Pancreas (tissue), 10 donors: Measurements from ENCODE around the gene MRPL36. TPM values are rescaled to one million over a fixed set of nuclear protein-coding genes. Genes with fewer than 3 reads are reported as not detected.

Source experiments
- ATAC-seq, 4 donors: fragments of 200-7000 bp; cut with Tn5 transposase; one replicate each; pipeline versions ENCODE4 v1.8.0 to v1.9.1; 2020; ENCODE audit warnings: mild to moderate bottlenecking in 4 of 4, moderate library complexity in 4 of 4
- DNase-seq, 6 donors: peaks; one replicate each; pipeline ENCODE4 v3.0.0-alpha.2; 2020
- FAIRE-seq: peaks from 2 replicates; lab custom pipeline; 2012; peaks lifted over from hg19 to GRCh38; lab: Jason Lieb, UNC
- H3K27ac ChIP-seq, 4 donors: fragments of 200-600 bp; sonication (generic); 1 replicate in 3 of 4; 2 replicates in 1 of 4; pipeline versions ENCODE4 v1.5.0 to v1.8.0; 2020
- H3K27me3 ChIP-seq, 4 donors: fragments of 200-600 bp; one replicate each; pipeline ENCODE4 v1.8.0; 2021
- H3K36me3 ChIP-seq, 3 donors: fragments of 200-600 bp; sonication (generic) in 1 of 3; one replicate each; pipeline versions ENCODE4 v1.5.0 to v1.8.0; 2020 to 2021
- H3K4me1 ChIP-seq, 3 donors: fragments of 200-600 bp; one replicate each; pipeline ENCODE4 v1.8.0; 2021
- H3K4me3 ChIP-seq, 4 donors: fragments of 200-600 bp; sonication (generic) in 2 of 4; one replicate each; pipeline versions ENCODE4 v1.5.0 to v1.8.0; 2020 to 2021
- H3K9me3 ChIP-seq, 4 donors: fragments of 200-600 bp; one replicate each; pipeline ENCODE4 v1.8.0; 2021
- WGBS, 2 donors: extraction: QIAGEN DNeasy Blood & Tissue Kit; methylation state at CpG; one replicate each; pipeline ENCODE4 v1.1.7; 2013; 5-methylcytosine and 5-hydroxymethylcytosine counted together
- intact Hi-C, 3 donors: fragments of 100-400 bp; cut with DNase I; formaldehyde crosslinking; loops; one replicate each; pipeline versions ENCODE4 v1.11.1 to v1.14.2; 2022
- polyA plus RNA-seq, 2 donors: library from polyadenylated mRNA; stranded (reverse); fragments of 200-250 nt; gene quantifications; one replicate each; pipeline ENCODE4 v1.2.3, GENCODE V29; 2013
- total RNA-seq, 6 donors: library from RNA; stranded (reverse); fragmentation: NEBNext Ultra II Directional in 4 of 6; extraction: Animal tissue kit (Norgen Biotek cat#: 25700) in 4 of 6; gene quantifications; one replicate each; pipeline versions ENCODE4 v1.2.1 to v1.2.4, GENCODE V29; 2021 to 2023
- TF ChIP-seq, protein P1 (sequence below), 4 donors: fragments of 200-600 bp; sonication (generic) in 3 of 4; IDR thresholded peaks; one replicate each; pipeline versions ENCODE4 v1.5.0 to v1.8.0; 2021; ENCODE audit warnings: antibody characterized with exemption in 4 of 4
- donor health status: healthy with polysubstance abuse.
- donor health status: DM: no; HTN: no; CAD: no; lungs with moderate emphysema.
- donor health status: DM: no; HTN: no; CAD: no.
- donor health status: control.
- donor health status: control.
- donor health status: Bipolar disorder and iron deficiency.
- donor health status: DM: yes; HTN: yes; CAD: no.
- donor health status: DM: no; HTN: no; CAD: no.
- donor health status: DM: no; HTN: no; CAD: no.
- donor health status: DM: yes; HTN: yes; CAD: no.

MRPL36 gene
- total and polyA plus RNA-seq, 8 donors = 13.1 to 48.0 (median 16.1) TPM

DNA sequence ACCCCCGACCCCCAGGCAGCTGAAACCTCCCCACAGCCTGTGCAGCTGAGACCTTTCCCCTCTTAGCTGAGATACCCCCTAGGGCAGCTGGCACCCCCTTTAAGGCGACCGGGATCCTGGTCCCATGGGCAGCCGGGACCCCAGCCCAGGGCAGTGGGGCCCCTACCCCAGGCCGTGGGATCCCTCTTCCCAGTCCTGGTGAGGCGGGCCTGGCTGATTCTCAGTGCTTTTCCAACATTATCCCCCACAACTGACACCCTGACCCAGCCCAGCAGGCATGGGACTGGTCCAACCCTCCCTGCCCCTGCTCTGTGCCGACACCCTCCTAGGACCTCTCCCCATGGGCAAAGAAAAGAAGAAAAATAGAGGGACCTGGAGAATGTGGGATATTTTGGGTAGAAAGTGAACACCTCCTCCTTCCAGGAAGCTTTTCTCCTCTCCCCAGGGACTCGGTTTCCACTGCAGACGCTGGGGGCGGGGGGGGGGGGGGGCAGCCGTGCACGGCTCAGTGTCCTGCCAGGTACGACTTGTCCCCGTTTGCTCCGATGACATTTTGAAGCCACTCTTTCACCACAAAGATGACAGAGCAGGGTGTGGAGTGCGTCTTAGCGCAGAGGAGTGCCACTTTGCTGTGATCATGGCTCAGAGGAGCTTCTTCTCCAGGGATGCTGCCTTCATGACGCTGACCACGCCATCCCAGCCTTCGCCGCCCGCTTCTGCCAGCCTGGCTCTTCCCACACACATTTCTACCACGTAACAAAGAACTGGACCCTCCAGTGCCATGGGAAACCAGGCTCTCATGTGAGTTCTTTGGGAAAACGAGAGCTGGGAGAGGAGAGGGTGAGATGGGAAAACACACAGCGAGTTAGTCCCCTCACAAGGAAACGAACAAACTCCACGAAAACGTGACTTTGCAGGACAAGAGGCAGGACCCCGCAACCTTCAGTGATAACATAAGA, 47.5 kb downstream of the MRPL36 start:
- Histone ChIP-seq H3K27me3 (no peaks in the 10 kb centered on the region), H3K36me3 (no peaks in the 10 kb centered on the region), H3K4me1 (no peaks in the 10 kb centered on the region), H3K27ac (no peak overlapping the region), H3K4me3 (no peak overlapping the region), H3K9me3 (no peaks in the 10 kb centered on the region)
- DNase-seq = peak in 1 of 6 donors; percentile 8
- no peak for FAIRE-seq
- TF ChIP-seq, protein P1, sequence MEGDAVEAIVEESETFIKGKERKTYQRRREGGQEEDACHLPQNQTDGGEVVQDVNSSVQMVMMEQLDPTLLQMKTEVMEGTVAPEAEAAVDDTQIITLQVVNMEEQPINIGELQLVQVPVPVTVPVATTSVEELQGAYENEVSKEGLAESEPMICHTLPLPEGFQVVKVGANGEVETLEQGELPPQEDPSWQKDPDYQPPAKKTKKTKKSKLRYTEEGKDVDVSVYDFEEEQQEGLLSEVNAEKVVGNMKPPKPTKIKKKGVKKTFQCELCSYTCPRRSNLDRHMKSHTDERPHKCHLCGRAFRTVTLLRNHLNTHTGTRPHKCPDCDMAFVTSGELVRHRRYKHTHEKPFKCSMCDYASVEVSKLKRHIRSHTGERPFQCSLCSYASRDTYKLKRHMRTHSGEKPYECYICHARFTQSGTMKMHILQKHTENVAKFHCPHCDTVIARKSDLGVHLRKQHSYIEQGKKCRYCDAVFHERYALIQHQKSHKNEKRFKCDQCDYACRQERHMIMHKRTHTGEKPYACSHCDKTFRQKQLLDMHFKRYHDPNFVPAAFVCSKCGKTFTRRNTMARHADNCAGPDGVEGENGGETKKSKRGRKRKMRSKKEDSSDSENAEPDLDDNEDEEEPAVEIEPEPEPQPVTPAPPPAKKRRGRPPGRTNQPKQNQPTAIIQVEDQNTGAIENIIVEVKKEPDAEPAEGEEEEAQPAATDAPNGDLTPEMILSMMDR (IDR thresholded peaks at IDR 0.05) = no peak
- intact Hi-C loops = no loop called here
- no peak for ATAC-seq
- WGBS, 2 donors = 57 to 73% methylated on average over 25 to 28 of the region's 29 CpGs

DNA sequence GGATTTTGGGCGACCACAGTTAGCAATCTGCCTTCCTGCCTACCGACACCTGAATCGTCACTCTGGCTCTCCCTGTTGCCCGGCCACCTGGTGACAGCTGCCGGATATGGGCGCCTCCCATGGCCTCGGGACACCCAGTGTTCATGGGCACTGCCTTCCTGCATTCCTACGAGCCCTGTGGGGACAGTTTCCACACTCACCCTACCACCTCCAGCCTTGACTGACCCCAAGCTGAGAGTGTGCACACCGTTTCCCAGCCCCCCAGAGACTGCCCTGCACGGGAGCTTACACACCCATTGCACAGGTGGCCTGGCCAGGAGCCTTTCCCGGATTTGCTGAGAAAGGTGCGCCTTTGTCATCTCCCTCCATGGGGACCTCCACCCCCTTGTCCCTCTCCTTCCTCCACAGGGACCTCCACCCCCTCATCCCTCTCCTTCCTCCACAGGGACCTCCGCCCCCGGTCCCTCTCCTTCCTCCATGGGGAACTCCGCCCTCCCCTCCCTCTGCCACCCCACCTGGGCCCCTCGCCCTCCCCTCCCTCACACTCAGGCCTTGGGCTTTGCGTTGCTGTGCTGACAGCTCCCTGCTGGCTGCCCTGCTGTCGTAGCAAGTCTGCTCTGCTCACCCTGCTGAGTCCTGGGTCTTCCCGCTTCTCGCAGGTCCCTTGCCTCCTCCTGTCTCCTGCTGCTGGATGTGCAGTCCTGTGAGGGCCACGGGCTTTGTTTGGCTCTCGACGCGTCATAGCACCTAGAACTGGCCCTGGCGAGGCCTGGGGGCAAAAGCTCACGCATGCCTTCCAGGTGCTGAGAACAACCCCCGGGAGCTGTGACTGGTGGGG, 48.4 kb downstream of the MRPL36 start:
- DNase-seq (peak in 2 of 6 donors; percentile 4 to 41), FAIRE-seq (no peak), ATAC-seq (no peak)
- intact Hi-C loops = no loop called here
- H3K27ac ChIP-seq = no peak overlapping the region
- WGBS, 2 donors = 28 to 54% methylated on average over 24 to 27 of the region's 27 CpGs
- TF ChIP-seq, protein P1 (IDR thresholded peaks at IDR 0.05) = no peak
- no peak overlapping the region for H3K4me3 ChIP-seq
- H3K36me3 ChIP-seq = no peaks in the 10 kb centered on the region
- no peaks in the 10 kb centered on the region for H3K27me3 ChIP-seq
- H3K4me1 ChIP-seq = no peaks in the 10 kb centered on the region
- H3K9me3 ChIP-seq = no peaks in the 10 kb centered on the region

DNA sequence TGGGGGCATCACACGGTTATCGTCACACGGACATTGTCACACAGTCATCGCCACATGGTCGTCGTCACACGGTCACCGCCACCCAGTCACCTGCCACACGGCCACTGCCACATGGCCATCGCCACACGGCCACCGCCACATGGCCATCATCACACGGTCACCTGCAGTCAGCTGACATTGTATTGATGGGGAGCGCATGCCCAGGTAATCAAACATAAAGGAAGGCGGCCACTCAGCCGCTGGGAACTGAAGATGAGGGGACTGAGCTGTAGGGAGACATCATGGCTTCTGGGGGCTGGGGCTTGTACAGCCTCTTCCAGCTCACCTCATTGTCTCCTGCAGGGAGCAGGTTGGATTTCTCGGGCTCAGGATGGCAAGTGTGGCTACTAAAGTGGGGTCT, 49.2 kb downstream of the MRPL36 start:
- intact Hi-C loops = no loop called here
- FAIRE-seq (no peak), ATAC-seq (no peak), DNase-seq (peak in 1 of 6 donors; percentile 4)
- TF ChIP-seq, protein P1 (IDR thresholded peaks at IDR 0.05) = no peak
- Histone ChIP-seq H3K27ac (no peak overlapping the region), H3K27me3 (no peaks in the 10 kb centered on the region), H3K4me3 (no peak overlapping the region), H3K36me3 (no peaks in the 10 kb centered on the region), H3K4me1 (no peaks in the 10 kb centered on the region), H3K9me3 (no peaks in the 10 kb centered on the region)
- 79 to 88% methylated on average over 17 of the region's 17 CpGs for WGBS, 2 donors

DNA sequence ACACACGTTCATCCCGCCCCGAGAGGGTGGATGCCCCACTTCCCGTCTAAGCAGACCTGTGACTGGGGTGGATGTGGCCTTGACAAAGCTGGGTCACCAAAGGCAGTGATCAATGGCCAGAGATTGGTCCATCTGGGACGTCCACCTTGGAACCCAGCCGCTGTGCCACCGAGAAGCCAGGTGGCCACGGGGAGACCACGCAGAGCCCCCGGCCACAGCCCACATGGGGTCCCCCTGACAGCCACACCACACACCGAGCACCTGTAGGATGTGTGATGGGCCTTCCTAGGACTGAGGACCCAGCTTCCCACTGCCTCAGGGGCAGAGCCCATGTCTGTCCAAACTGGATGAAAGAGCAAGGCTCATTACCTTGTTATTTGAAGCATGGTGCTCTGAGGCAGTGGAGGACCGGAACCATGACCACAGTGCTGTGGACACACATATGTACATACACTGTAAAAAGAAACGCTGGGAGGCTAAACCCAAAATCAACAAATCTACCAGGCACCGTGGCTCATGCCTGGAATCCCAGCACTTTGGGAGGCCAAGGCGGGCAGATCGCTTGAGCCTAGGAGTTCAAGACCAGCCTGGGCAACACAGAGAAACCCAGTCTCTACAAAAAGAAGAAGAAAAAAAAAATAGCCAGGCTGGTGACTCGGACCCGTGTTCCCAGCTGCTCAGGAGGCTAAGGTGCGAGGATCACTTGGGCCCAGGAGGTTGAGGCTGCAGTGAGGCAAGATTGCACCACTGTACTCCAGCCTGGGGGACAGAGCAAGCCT, 50.1 kb downstream of the MRPL36 start:
- DNase-seq = peak in 3 of 6 donors; percentile 5 to 36 (median 30)
- TF ChIP-seq, protein P1 (IDR thresholded peaks at IDR 0.05) = no peak
- no peaks in the 10 kb centered on the region for H3K27me3 ChIP-seq

More for the DNA sequence above, 50.1 kb downstream of the MRPL36 start:
- Histone ChIP-seq H3K4me1 (no peaks in the 10 kb centered on the region), H3K4me3 (no peak overlapping the region), H3K36me3 (no peaks in the 10 kb centered on the region), H3K27ac (no peak overlapping the region), H3K9me3 (no peaks in the 10 kb centered on the region)
- WGBS, 2 donors = 68 to 77% methylated on average over 19 of the region's 19 CpGs
- FAIRE-seq = no peak
- no peak for ATAC-seq
- intact Hi-C loops = no loop called here
